CD4-positive, alpha-beta T cell treated with Interleukin-17A for 1 hour (primary cell): ENCODE measurements around the gene TRIM6.
A peak's percentile ranks its signal among the peaks of the same experiment; 100 is the strongest.
"Not testable (repeated sequence)": the region's sequence is repeated elsewhere in the genome, so short reads cannot be mapped to it uniquely, and the experiment has no call there.

Source experiments
- DNase-seq: peaks from one replicate; pipeline ENCODE4 v3.0.0-alpha.2; 2020

TRIM6 gene

GRCh38 chr11:5605849-5606248 lies 9.4 kb downstream of the TRIM6 start:
- DNase-seq, result no peak

GRCh38 chr11:5608808-5609207 lies 12.4 kb downstream of the TRIM6 start:
- no peak for DNase-seq

GRCh38 chr11:5610446-5610845 lies 14.0 kb downstream of the TRIM6 start:
- no peak for DNase-seq

GRCh38 chr11:5611627-5612026 lies 15.2 kb downstream of the TRIM6 start:
- no peak for DNase-seq

- DNase-seq, result no peak
These were observed 22.4 kb downstream of the TRIM6 start for GRCh38 chr11:5618807-5619206.

GRCh38 chr11:5620651-5621521 lies 24.4 kb downstream of the TRIM6 start:
- no peak for DNase-seq

GRCh38 chr11:5621580-5621979 lies 25.1 kb downstream of the TRIM6 start:
- no peak for DNase-seq

- DNase-seq, result no peak
These were observed 26.4 kb downstream of the TRIM6 start for GRCh38 chr11:5622802-5623201.

GRCh38 chr11:5624489-5625279 lies 28.2 kb downstream of the TRIM6 start, which contains the start of gene TRIM34:
Gene TRIM34, plus strand, starts transcription at chr11:5625001. Its CDS starts 7,331 bp downstream, at chr11:5632332.
- DNase-seq, result peak; percentile 81

GRCh38 chr11:5625281-5625680 lies 28.8 kb downstream of the TRIM6 start:
- no peak for DNase-seq

GRCh38 chr11:5626196-5626595 lies 29.8 kb downstream of the TRIM6 start:
- DNase-seq, result no peak

GRCh38 chr11:5631417-5631816 lies 35.0 kb downstream of the TRIM6 start:
- no peak for DNase-seq

- DNase-seq, result no peak
These were observed 35.7 kb downstream of the TRIM6 start for GRCh38 chr11:5631969-5632635.

GRCh38 chr11:5639953-5640352 lies 43.5 kb downstream of the TRIM6 start:
- DNase-seq, result no peak

GRCh38 chr11:5643585-5643984 lies 47.1 kb downstream of the TRIM6 start:
- DNase-seq, result no peak

- DNase-seq, result no peak
These were observed 49.7 kb downstream of the TRIM6 start for GRCh38 chr11:5646139-5646538.

GRCh38 chr11:5655474-5655873 lies 59.0 kb downstream of the TRIM6 start:
- no peak for DNase-seq

- DNase-seq, result not testable (repeated sequence)
These were observed 60.5 kb downstream of the TRIM6 start for GRCh38 chr11:5656956-5657355.

- no peak for DNase-seq
These were observed 61.9 kb downstream of the TRIM6 start for GRCh38 chr11:5658318-5658717.
